ENCODE data around the gene RUNX2.

RUNX2 gene

DNA sequence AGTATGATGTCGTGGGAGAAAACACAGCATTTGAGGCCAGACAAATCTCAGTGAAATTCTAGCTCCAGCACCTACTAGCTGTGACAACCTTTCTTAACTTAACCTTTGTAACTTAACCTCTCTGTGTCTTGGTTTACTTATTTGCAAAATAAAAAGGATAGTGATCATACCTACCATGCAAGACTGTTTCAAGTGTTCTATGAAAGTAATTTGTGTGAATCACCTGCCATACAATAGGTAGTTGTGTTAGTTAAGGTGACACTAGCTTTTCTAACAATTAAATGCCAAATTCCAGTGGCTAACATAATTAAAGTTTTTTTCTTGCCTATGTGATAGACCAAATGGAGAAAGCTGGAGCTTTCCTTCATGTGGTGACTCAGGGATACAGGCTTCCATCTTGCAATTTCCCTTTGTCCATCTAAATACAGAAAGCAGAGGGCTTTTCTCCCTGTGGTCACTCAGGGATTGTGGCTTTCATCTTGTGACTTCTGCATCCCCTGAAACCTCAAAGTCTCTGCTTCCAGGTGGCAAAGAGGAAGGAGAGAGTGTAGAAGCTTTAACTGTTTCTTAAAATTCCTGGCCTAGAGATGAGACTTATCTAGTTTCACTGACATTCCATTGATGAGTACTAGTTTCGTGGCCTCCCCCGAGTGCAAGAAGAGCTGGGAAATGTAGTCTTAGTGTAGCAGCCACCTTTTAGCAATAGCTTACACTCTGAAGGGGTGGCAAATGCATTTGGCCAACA is 376.1 kb downstream of the RUNX2 start:
- Histone ChIP-seq H3K9ac (ENCODE audit: low read depth, low read length) (no peak overlapping the region), H3K9me3 (ENCODE audit: control insufficient read depth, insufficient read depth, low read length) (no peaks in the 10 kb centered on the region), H3K4me1 (ENCODE audit: insufficient read depth, low read length) (no peaks in the 10 kb centered on the region), H3K36me3 (ENCODE audit: insufficient read depth, low read length) (no peaks in the 10 kb centered on the region)

DNA sequence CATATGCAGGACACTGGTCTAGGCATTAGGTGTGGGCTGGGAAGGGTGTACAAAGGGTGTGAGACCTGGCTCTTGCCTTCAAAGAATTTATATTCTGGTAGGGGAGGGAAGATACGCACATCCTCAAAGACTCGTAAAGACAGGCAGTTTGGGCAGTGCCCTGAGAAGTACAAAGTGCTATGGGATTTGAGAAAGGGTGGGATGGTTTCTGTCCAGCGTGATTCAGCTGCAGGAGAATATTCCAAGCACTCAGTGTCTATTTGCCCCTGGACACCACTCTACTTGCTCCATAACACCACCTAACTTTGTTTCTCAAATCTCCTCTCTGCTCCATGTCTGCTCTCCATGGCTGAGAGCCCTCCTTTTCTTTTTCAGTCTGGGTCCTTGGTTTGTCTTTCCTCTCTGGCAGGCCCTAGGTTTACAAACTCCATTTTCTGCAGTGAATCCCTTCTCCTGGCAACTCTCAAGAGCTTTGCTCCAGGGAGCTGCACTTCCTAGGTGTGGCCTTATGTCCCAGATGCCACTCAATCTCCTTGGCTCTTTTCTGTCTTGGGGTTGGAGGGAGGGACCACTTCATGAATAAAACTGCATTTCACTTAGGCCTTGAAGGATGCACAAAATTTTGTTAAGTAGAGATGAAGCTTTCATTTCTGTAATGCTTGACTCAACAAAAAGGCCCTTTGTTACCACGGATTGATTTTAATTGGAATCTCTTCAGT is 377.2 kb downstream of the RUNX2 start:
- no peaks in the 10 kb centered on the region for H3K4me1 ChIP-seq (ENCODE audit: insufficient read depth, low read length)
- no peaks in the 10 kb centered on the region for H3K36me3 ChIP-seq (ENCODE audit: insufficient read depth, low read length)
- H3K9me3 ChIP-seq (ENCODE audit: control insufficient read depth, insufficient read depth, low read length): no peaks in the 10 kb centered on the region
- H3K9ac ChIP-seq (ENCODE audit: low read depth, low read length): no peak overlapping the region

DNA sequence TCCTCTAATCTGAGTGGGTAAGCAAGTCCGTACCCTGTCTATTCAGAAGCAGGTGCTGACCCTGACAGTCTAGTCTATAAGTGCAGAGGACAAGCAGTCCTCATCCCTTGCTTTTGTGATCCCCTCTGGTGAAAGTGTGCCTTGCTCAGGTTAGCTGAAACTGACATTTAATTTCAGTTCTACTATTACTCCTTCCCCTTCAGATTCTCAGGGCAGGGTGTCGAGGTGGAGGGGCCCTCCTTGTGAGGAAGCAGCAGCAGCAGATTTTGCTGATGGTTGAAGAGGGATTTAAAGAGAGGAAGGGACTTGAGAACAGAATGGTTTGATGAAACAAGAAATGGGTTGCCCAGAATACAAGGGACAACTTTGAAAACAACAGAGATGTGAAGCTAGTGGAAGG is 378.2 kb downstream of the RUNX2 start:
- no peak overlapping the region for H3K9ac ChIP-seq (ENCODE audit: low read depth, low read length)

DNA sequence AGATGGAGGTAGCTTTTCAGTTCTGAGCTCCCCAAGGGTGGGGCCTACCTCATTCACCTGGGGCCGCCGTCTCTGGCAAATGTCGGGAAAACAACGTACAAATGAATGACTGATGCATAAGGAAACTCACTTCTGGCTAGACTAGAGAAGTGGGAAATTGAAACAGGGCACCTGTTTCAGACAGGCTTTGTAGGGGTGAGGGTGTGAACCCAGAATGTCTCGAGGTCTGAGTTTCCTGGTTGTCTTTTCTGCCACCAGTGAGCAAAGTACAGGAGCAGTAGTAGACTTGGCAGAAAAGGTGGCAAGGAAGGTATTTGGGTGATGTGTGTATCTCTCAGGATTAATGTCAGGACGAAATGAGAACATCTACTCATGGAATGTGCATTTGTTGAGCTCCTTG is 379.0 kb downstream of the RUNX2 start:
- Histone ChIP-seq H3K4me1 (ENCODE audit: insufficient read depth, low read length) (no peaks in the 10 kb centered on the region), H3K9ac (ENCODE audit: low read depth, low read length) (no peak overlapping the region), H3K9me3 (ENCODE audit: control insufficient read depth, insufficient read depth, low read length) (no peaks in the 10 kb centered on the region), H3K36me3 (ENCODE audit: insufficient read depth, low read length) (no peaks in the 10 kb centered on the region)

More for the DNA sequence above, 378.2 kb downstream of the RUNX2 start:
- Histone ChIP-seq H3K36me3 (ENCODE audit: insufficient read depth, low read length) (no peaks in the 10 kb centered on the region), H3K9me3 (ENCODE audit: control insufficient read depth, insufficient read depth, low read length) (no peaks in the 10 kb centered on the region), H3K4me1 (ENCODE audit: insufficient read depth, low read length) (no peaks in the 10 kb centered on the region)

DNA sequence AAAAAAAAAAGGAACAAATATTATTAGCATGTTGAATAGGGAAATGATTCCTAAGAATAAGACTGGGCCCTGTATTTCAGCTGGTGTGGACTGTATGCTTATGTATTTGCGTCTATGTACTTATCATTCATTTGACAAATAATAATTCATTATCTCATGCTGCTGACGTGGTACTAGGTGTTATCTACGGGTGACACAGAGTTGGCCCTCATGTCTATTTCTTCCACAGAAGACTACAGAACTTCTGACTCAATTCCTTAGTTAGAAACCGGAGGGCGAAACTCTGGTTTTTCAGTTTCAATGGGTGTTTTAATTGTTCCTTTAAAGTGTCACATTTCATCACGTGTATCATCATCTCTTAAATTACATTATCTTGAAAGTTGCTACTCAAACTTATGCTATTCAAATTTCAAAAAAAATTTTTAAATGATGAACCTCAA is 381.7 kb downstream of the RUNX2 start:
- no peaks in the 10 kb centered on the region; the same call in 1 of the 2 replicates for H3K4me1 ChIP-seq (ENCODE audit: insufficient read depth, low read length)
- H3K9ac ChIP-seq (ENCODE audit: low read depth, low read length): no peak overlapping the region
- no peaks in the 10 kb centered on the region for H3K9me3 ChIP-seq (ENCODE audit: control insufficient read depth, insufficient read depth, low read length)
- H3K36me3 ChIP-seq (ENCODE audit: insufficient read depth, low read length): no peaks in the 10 kb centered on the region

DNA sequence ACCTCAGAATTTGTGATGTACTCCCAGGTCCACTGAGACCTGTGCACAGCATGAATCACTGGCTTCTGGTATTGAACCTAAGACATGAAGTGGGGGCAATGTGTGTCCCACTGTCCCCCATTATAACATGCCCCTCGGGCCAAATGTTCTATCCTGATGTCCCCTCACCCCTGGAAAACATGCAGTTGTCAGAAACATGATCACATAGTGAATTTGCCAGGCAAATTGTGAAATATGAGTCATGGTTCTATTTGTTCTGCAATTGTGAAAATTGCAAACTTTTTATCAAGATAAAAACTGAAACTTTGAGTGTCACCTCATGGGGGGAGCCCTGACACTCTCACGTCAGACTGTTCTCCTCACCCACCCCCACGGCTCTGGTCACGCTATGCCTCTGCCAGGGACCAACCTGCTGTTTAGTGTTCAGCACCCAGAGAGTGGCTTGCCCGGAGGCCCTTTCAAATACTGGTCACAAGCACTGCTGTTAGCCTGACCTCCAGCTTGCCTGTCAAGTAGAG is 382.2 kb downstream of the RUNX2 start:
- Histone ChIP-seq H3K4me1 (ENCODE audit: insufficient read depth, low read length) (no peaks in the 10 kb centered on the region; the same call in 1 of the 2 replicates), H3K9me3 (ENCODE audit: control insufficient read depth, insufficient read depth, low read length) (no peaks in the 10 kb centered on the region)

DNA sequence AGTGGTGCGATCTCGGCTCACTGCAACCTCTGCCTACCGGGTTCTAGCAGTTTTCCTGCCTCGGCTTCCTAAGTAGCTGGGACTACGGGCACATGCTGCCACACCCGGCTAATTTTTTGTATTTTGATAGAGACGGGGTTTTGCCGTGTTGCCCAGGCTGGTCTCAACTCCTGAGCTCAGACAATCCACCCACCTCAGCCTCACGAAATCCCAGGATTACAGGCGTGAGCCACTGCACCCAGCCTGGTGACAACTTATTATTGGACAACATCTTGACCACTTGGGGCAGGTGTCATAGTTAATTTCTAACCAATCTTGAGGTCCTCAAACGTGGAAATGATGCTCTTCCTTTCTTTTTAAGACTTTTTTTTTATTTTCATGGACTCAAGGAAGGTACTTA is 383.9 kb downstream of the RUNX2 start:
- Histone ChIP-seq H3K9me3 (ENCODE audit: control insufficient read depth, insufficient read depth, low read length) (no peaks in the 10 kb centered on the region), H3K4me1 (ENCODE audit: insufficient read depth, low read length) (no peaks in the 10 kb centered on the region; the same call in 1 of the 2 replicates), H3K9ac (ENCODE audit: low read depth, low read length) (no peak overlapping the region), H3K36me3 (ENCODE audit: insufficient read depth, low read length) (no peaks in the 10 kb centered on the region)

More for the DNA sequence above, 382.2 kb downstream of the RUNX2 start:
- H3K9ac ChIP-seq (ENCODE audit: low read depth, low read length): no peak overlapping the region
- H3K36me3 ChIP-seq (ENCODE audit: insufficient read depth, low read length): no peaks in the 10 kb centered on the region

DNA sequence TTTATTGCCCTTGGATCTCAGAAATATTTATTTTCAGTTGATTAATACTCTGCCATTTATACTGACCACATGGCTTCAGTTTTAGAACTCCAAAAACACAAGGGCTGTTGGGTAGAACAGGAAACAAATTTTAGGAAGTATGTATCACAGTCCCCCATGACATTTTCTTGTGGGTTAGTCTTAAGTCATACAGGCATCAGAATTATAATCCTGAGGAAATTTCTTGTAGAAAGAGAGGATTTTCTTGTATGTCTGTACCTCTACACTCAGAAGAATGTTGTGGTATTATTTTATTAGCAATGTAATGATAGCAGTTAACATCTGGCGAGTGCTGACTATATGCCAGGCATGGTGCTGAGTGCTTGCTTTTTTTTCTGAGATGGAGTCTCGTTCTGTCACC is 384.7 kb downstream of the RUNX2 start:
- Histone ChIP-seq H3K9ac (ENCODE audit: low read depth, low read length) (no peak overlapping the region), H3K9me3 (ENCODE audit: control insufficient read depth, insufficient read depth, low read length) (no peaks in the 10 kb centered on the region), H3K4me1 (ENCODE audit: insufficient read depth, low read length) (no peaks in the 10 kb centered on the region; the same call in 1 of the 2 replicates), H3K36me3 (ENCODE audit: insufficient read depth, low read length) (no peaks in the 10 kb centered on the region)

Data from ES-I3 (cell line).